KMS-11 (cell line): ENCODE measurements around the gene SHBG.
"Not testable (repeated sequence)": the region's sequence is repeated elsewhere in the genome, so short reads cannot be mapped to it uniquely, and the experiment has no call there.

ENCODE experiments used
- H2AFZ ChIP-seq: fragments of 200-600 bp; sonication (generic); 2 replicates; pipeline ENCODE4 v1.6.1; 2016; ENCODE audit warnings: antibody characterized with exemption, mixed run types, low read depth
- H3K27ac ChIP-seq: fragments of 200-600 bp; sonication (generic); 2 replicates; pipeline ENCODE4 v1.6.1; 2016; ENCODE audit warnings: mild to moderate bottlenecking, mixed run types
- H3K27me3 ChIP-seq: fragments of 200-600 bp; sonication (generic); 2 replicates; pipeline ENCODE4 v1.6.1; 2017; ENCODE audit warnings: mild to moderate bottlenecking, low read depth, mixed run types, moderate library complexity; ENCODE audit not compliant: insufficient read depth
- H3K36me3 ChIP-seq: fragments of 200-600 bp; sonication (generic); 2 replicates; pipeline ENCODE4 v1.6.1; 2017; ENCODE audit warnings: mild to moderate bottlenecking, mixed run types; ENCODE audit not compliant: insufficient read depth
- H3K4me1 ChIP-seq: fragments of 200-600 bp; sonication (generic); 2 replicates; pipeline ENCODE4 v1.6.1; 2016; ENCODE audit warnings: mild to moderate bottlenecking, low read depth, mixed run types; ENCODE audit not compliant: poor library complexity, severe bottlenecking
- H3K4me2 ChIP-seq: fragments of 200-600 bp; sonication (generic); 2 replicates; pipeline ENCODE4 v1.7.0; 2016; ENCODE audit warnings: mild to moderate bottlenecking, mixed run types
- H3K4me3 ChIP-seq: fragments of 200-600 bp; sonication (generic); IDR thresholded peaks from 2 replicates; pipeline ENCODE4 v1.6.1; 2017; ENCODE audit warnings: low read depth, low read length, mixed read lengths; ENCODE audit not compliant: insufficient read depth
- H3K79me2 ChIP-seq: fragments of 200-600 bp; sonication (generic); 2 replicates; pipeline ENCODE4 v1.6.1; 2016; ENCODE audit warnings: low read depth, mixed run types; ENCODE audit not compliant: insufficient read depth
- H3K9ac ChIP-seq: fragments of 200-600 bp; sonication (generic); 2 replicates; pipeline ENCODE4 v1.6.1; 2016; ENCODE audit warnings: mild to moderate bottlenecking, mixed run types
- H4K20me1 ChIP-seq: fragments of 200-600 bp; sonication (generic); 2 replicates; pipeline ENCODE4 v1.6.1; 2016; ENCODE audit warnings: mild to moderate bottlenecking, mixed run types; ENCODE audit not compliant: insufficient read depth
- TF ChIP-seq, protein P1 (sequence below): fragments of 200-600 bp; sonication (generic); conservative IDR thresholded peaks from 2 replicates; pipeline ENCODE4 v1.6.1; 2017; ENCODE audit warnings: low read depth, mild to moderate bottlenecking, antibody characterized with exemption, low read length, moderate library complexity, mixed read lengths

Gene SHBG

DNA sequence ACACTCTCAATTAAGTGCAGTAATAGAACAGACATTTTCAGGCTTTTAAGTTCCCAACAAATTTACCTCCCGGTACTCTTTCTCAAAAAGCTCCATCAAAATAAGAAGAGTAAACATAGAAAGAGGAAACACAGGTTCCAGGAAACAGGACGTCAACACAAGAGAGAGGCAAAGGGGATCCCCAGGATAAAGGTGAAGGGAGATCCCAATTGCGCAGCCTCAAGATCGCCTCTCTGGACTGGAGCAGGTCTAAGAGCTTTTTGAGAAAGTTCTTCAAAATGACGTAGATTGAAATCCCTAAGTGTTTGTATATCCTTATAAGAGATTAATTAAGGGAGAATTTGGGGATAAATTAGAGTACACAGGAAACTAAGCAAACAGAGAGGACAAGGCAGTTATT is 11.3 kb upstream of the SHBG start:
- Histone ChIP-seq H3K79me2 (no peaks in the 10 kb centered on the region), H3K4me2 (no peak overlapping the region), H3K36me3 (no peaks in the 10 kb centered on the region), H4K20me1 (no peaks in the 10 kb centered on the region), H3K27ac (no peak overlapping the region), H3K27me3 (no peaks in the 10 kb centered on the region), H2AFZ (no peak overlapping the region), H3K9ac (no peak overlapping the region), H3K4me1 (no peaks in the 10 kb centered on the region), H3K4me3 (no peak overlapping the region)
- TF ChIP-seq, protein P1, sequence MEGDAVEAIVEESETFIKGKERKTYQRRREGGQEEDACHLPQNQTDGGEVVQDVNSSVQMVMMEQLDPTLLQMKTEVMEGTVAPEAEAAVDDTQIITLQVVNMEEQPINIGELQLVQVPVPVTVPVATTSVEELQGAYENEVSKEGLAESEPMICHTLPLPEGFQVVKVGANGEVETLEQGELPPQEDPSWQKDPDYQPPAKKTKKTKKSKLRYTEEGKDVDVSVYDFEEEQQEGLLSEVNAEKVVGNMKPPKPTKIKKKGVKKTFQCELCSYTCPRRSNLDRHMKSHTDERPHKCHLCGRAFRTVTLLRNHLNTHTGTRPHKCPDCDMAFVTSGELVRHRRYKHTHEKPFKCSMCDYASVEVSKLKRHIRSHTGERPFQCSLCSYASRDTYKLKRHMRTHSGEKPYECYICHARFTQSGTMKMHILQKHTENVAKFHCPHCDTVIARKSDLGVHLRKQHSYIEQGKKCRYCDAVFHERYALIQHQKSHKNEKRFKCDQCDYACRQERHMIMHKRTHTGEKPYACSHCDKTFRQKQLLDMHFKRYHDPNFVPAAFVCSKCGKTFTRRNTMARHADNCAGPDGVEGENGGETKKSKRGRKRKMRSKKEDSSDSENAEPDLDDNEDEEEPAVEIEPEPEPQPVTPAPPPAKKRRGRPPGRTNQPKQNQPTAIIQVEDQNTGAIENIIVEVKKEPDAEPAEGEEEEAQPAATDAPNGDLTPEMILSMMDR: no peak

DNA sequence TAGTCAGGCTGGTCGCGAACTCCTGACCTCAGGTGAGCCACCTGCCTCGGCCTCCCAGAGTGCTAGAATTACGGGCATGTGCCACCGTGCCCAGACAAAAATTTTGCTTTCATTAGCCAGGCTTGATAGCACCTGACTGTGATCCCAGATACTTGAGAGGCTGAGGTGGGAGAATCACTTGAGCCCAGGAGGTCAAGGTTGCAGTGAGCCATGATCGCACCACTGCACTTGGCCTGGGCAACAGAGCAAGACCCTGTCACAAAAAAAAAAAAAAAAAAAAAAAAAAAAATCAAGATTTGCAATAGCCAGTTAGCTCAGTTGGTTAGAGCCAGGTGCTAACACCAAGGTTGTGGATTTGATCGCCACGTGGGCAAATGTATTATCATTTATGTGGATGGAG is 9.1 kb upstream of the SHBG start:
- no peak overlapping the region for H3K4me3 ChIP-seq
- TF ChIP-seq, protein P1: no peak
- no peaks in the 10 kb centered on the region for H3K36me3 ChIP-seq
- no peaks in the 10 kb centered on the region for H3K4me1 ChIP-seq
- no peak overlapping the region for H2AFZ ChIP-seq
- no peak overlapping the region for H3K4me2 ChIP-seq
- H3K79me2 ChIP-seq: no peaks in the 10 kb centered on the region
- no peak overlapping the region for H3K9ac ChIP-seq
- H3K27ac ChIP-seq: no peak overlapping the region
- no peaks in the 10 kb centered on the region for H3K27me3 ChIP-seq
- H4K20me1 ChIP-seq: no peaks in the 10 kb centered on the region

DNA sequence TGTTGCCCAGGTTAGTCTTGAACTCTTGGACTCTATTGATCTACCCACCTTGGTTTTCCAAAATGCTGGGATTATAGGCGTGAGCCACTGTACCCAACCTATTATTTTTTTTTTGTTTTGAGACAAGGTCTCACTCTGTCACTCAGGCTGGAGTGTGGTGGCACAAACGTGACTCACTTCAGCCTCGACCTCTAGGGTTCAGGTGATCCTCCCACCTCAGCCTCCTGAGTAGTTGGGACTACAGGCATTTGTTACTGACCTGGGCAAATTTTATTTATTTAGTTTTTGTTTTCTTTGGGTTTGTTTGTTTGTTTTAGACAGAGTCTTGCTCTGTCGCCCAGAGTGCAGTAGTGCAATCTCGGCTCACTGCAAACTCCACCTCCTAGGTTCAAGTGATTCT is 6.3 kb upstream of the SHBG start:
- no peaks in the 10 kb centered on the region for H3K27me3 ChIP-seq
- H3K4me3 ChIP-seq: no peak overlapping the region
- H3K79me2 ChIP-seq: no peaks in the 10 kb centered on the region
- H3K27ac ChIP-seq: no peak overlapping the region
- no peak overlapping the region for H2AFZ ChIP-seq
- H3K36me3 ChIP-seq: no peaks in the 10 kb centered on the region
- no peak overlapping the region for H3K9ac ChIP-seq
- H4K20me1 ChIP-seq: no peaks in the 10 kb centered on the region
- TF ChIP-seq, protein P1: no peak
- H3K4me2 ChIP-seq: no peak overlapping the region
- no peaks in the 10 kb centered on the region for H3K4me1 ChIP-seq

DNA sequence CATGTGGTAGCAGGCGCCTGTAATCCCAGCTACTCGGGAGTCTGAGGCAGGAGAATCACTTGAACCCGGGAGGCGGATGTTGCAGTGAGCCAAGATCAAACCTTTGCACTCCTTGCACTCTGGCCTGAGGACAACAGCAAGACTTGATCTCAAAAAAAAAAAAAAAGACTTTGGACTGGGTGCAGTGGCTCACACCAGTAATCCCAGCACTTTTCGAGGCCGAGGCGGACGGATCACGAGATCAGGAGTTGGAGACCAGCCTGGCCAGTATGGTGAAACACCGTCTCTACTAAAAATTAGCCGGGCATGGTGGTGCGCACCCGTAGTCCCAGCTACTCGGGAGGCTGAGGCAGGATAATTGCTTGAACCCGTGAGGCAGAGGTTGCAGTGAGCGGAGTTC is 4.2 kb upstream of the SHBG start:
- not testable (repeated sequence) for H3K9ac ChIP-seq, H3K36me3 ChIP-seq

GRCh38 chr17:7626307-7626706 is 3.6 kb upstream of the SHBG start:
- Histone ChIP-seq H3K4me3 (no peak overlapping the region), H3K4me2 (no peak overlapping the region), H3K4me1 (no peaks in the 10 kb centered on the region), H3K9ac (no peak overlapping the region), H2AFZ (no peak overlapping the region), H3K79me2 (no peaks in the 10 kb centered on the region), H4K20me1 (no peaks in the 10 kb centered on the region), H3K27ac (no peak overlapping the region), H3K27me3 (no peaks in the 10 kb centered on the region), H3K36me3 (no peaks in the 10 kb centered on the region)
- TF ChIP-seq, protein P1: no peak

More for the DNA sequence above, 4.2 kb upstream of the SHBG start:
- not testable (repeated sequence) for H3K4me3 ChIP-seq, H4K20me1 ChIP-seq, H3K4me1 ChIP-seq, H2AFZ ChIP-seq, H3K27me3 ChIP-seq, H3K4me2 ChIP-seq, H3K27ac ChIP-seq, H3K79me2 ChIP-seq
